ENCODE data around the gene SMIM20.

The SMIM20 gene

GRCh38 chr4:25954293-25954904 is 40.4 kb downstream of the SMIM20 start:
- ATAC-seq (ENCODE audit: insufficient read depth, low read depth), result no peak
- H3K4me3 ChIP-seq (ENCODE audit: low read depth in 1 of 2, low read length in 2 of 2), result no peak overlapping the region

GRCh38 chr4:25955705-25956104 is 41.7 kb downstream of the SMIM20 start:
- Histone ChIP-seq H3K36me3 (ENCODE audit: insufficient read depth, low read length) (no peaks in the 10 kb centered on the region), H3K9me3 (ENCODE audit: insufficient read depth, low read length, severe bottlenecking) (no peaks in the 10 kb centered on the region), H3K4me1 (ENCODE audit: insufficient read depth, low read length) (no peaks in the 10 kb centered on the region), H4K20me1 (ENCODE audit: insufficient read depth, low read length) (no peaks in the 10 kb centered on the region), H3K27me3 (ENCODE audit: insufficient read depth, low read length, poor library complexity) (no peaks in the 10 kb centered on the region), H3K4me2 (ENCODE audit: insufficient read depth, low read length) (no peak overlapping the region), H3K27ac (ENCODE audit: low read length) (no peak overlapping the region), H3K4me3 (ENCODE audit: low read depth in 1 of 2, low read length in 2 of 2) (no peak overlapping the region), H2AFZ (ENCODE audit: low read depth, low read length) (no peak overlapping the region), H3K79me2 (ENCODE audit: insufficient read depth, low read length) (no peaks in the 10 kb centered on the region), H3K9ac (ENCODE audit: low read depth, low read length) (no peak overlapping the region)
- TF ChIP-seq CTCF (IDR thresholded peaks at IDR 0.05; ENCODE audit: borderline replicate concordance, extremely low read depth, low read length, poor library complexity, severe bottlenecking) (no peak), EZH2 (IDR thresholded peaks at IDR 0.05; ENCODE audit: borderline replicate concordance, low read depth, low read length, severe bottlenecking) (no peak)
- DNase-seq (no peak), ATAC-seq (ENCODE audit: insufficient read depth, low read depth) (no peak)

More at GRCh38 chr4:25954293-25954904, 40.4 kb downstream of the SMIM20 start:
- Histone ChIP-seq H3K9me3 (ENCODE audit: insufficient read depth, low read length, severe bottlenecking) (no peaks in the 10 kb centered on the region), H3K79me2 (ENCODE audit: insufficient read depth, low read length) (no peaks in the 10 kb centered on the region), H2AFZ (ENCODE audit: low read depth, low read length) (no peak overlapping the region), H4K20me1 (ENCODE audit: insufficient read depth, low read length) (no peaks in the 10 kb centered on the region), H3K27me3 (ENCODE audit: insufficient read depth, low read length, poor library complexity) (no peaks in the 10 kb centered on the region), H3K27ac (ENCODE audit: low read length) (no peak overlapping the region), H3K4me2 (ENCODE audit: insufficient read depth, low read length) (no peak overlapping the region), H3K4me1 (ENCODE audit: insufficient read depth, low read length) (no peaks in the 10 kb centered on the region), H3K36me3 (ENCODE audit: insufficient read depth, low read length) (no peaks in the 10 kb centered on the region), H3K9ac (ENCODE audit: low read depth, low read length) (no peak overlapping the region)
- TF ChIP-seq CTCF (IDR thresholded peaks at IDR 0.05; ENCODE audit: borderline replicate concordance, extremely low read depth, low read length, poor library complexity, severe bottlenecking) (no peak), EZH2 (IDR thresholded peaks at IDR 0.05; ENCODE audit: borderline replicate concordance, low read depth, low read length, severe bottlenecking) (no peak)
- DNase-seq, result no peak

GRCh38 chr4:25956260-25956659 is 42.2 kb downstream of the SMIM20 start:
- no peaks in the 10 kb centered on the region for H3K79me2 ChIP-seq (ENCODE audit: insufficient read depth, low read length)
- no peaks in the 10 kb centered on the region for H3K36me3 ChIP-seq (ENCODE audit: insufficient read depth, low read length)
- H3K4me1 ChIP-seq (ENCODE audit: insufficient read depth, low read length), result no peaks in the 10 kb centered on the region
- TF ChIP-seq CTCF (IDR thresholded peaks at IDR 0.05; ENCODE audit: borderline replicate concordance, extremely low read depth, low read length, poor library complexity, severe bottlenecking) (no peak), EZH2 (IDR thresholded peaks at IDR 0.05; ENCODE audit: borderline replicate concordance, low read depth, low read length, severe bottlenecking) (no peak)
- no peak overlapping the region for H3K4me3 ChIP-seq (ENCODE audit: low read depth in 1 of 2, low read length in 2 of 2)
- no peaks in the 10 kb centered on the region for H3K9me3 ChIP-seq (ENCODE audit: insufficient read depth, low read length, severe bottlenecking)
- H2AFZ ChIP-seq (ENCODE audit: low read depth, low read length), result no peak overlapping the region
- no peaks in the 10 kb centered on the region for H3K27me3 ChIP-seq (ENCODE audit: insufficient read depth, low read length, poor library complexity)
- no peak overlapping the region for H3K4me2 ChIP-seq (ENCODE audit: insufficient read depth, low read length)
- H3K27ac ChIP-seq (ENCODE audit: low read length), result no peak overlapping the region
- no peak overlapping the region for H3K9ac ChIP-seq (ENCODE audit: low read depth, low read length)
- H4K20me1 ChIP-seq (ENCODE audit: insufficient read depth, low read length), result no peaks in the 10 kb centered on the region
- DNase-seq (no peak), ATAC-seq (ENCODE audit: insufficient read depth, low read depth) (no peak)
